ENCODE results near the gene ADCY7. TPM values are rescaled to one million over a fixed set of nuclear protein-coding genes. Genes with fewer than 3 reads are reported as not detected.

Gene ADCY7
- total and polyA plus RNA-seq, 9 donors, result 10.2 to 78.9 (median 36.4) TPM

- DNase-seq, result no peak
- 79 to 81% (median 80%) methylated on average over 8 of the region's 8 CpGs for WGBS, 3 donors
- Histone ChIP-seq H3K4me3 (no peak overlapping the region), H3K9me3 (no peaks in the 10 kb centered on the region), H3K4me1 (ENCODE audit: insufficient read depth) (no peaks in the 10 kb centered on the region), H3K27me3 (no peaks in the 10 kb centered on the region), H3K36me3 (no peaks in the 10 kb centered on the region), H3K27ac (no peak overlapping the region)
- intact Hi-C loops (cut with DNase I), result no loop called here
- TF ChIP-seq EP300 (IDR thresholded peaks at IDR 0.05) (no peak), CTCF (IDR thresholded peaks at IDR 0.05) (no peak), POLR2A (IDR thresholded peaks at IDR 0.05) (no peak)
These were observed 38.7 kb upstream of the ADCY7 start for GRCh38 chr16:50227665-50228064.

GRCh38 chr16:50228364-50228868, 37.9 kb upstream of the ADCY7 start:
- TF ChIP-seq POLR2A (IDR thresholded peaks at IDR 0.05) (no peak), CTCF (IDR thresholded peaks at IDR 0.05) (no peak), EP300 (IDR thresholded peaks at IDR 0.05) (no peak)
- Histone ChIP-seq H3K27me3 (no peaks in the 10 kb centered on the region), H3K4me3 (no peak overlapping the region), H3K36me3 (no peaks in the 10 kb centered on the region), H3K9me3 (no peaks in the 10 kb centered on the region), H3K27ac (no peak overlapping the region), H3K4me1 (ENCODE audit: insufficient read depth) (no peaks in the 10 kb centered on the region)
- 96 to 99% (median 97%) methylated on average over 5 of the region's 5 CpGs for WGBS, 3 donors
- intact Hi-C loops (cut with DNase I), result no loop called here
- DNase-seq, result no peak

- H3K4me3 ChIP-seq, result no peak overlapping the region
- DNase-seq, result no peak
- WGBS, 3 donors, result 91 to 94% (median 93%) methylated on average over 10 of the region's 10 CpGs
- no peaks in the 10 kb centered on the region for H3K27me3 ChIP-seq
- intact Hi-C loops (cut with DNase I), result no loop called here
- no peaks in the 10 kb centered on the region for H3K36me3 ChIP-seq
- no peak for TF ChIP-seq POLR2A (IDR thresholded peaks at IDR 0.05)
- no peak for TF ChIP-seq EP300 (IDR thresholded peaks at IDR 0.05)
- no peak for TF ChIP-seq CTCF (IDR thresholded peaks at IDR 0.05)
- no peaks in the 10 kb centered on the region for H3K4me1 ChIP-seq (ENCODE audit: insufficient read depth)
- no peak overlapping the region for H3K27ac ChIP-seq
- no peaks in the 10 kb centered on the region for H3K9me3 ChIP-seq
These were observed 37.1 kb upstream of the ADCY7 start for GRCh38 chr16:50229149-50229726.

GRCh38 chr16:50234771-50235556, 31.4 kb upstream of the ADCY7 start:
- intact Hi-C loops (cut with DNase I), result no loop called here
- no peaks in the 10 kb centered on the region for H3K4me1 ChIP-seq (ENCODE audit: insufficient read depth)
- H3K4me3 ChIP-seq, result no peak overlapping the region
- 42 to 60% (median 49%) methylated on average over 5 of the region's 5 CpGs for WGBS, 3 donors
- H3K36me3 ChIP-seq, result no peaks in the 10 kb centered on the region
- no peaks in the 10 kb centered on the region for H3K27me3 ChIP-seq
- no peaks in the 10 kb centered on the region for H3K9me3 ChIP-seq
- no peak for DNase-seq
- H3K27ac ChIP-seq, result no peak overlapping the region
- no peak for TF ChIP-seq CTCF (IDR thresholded peaks at IDR 0.05)

Data from ovary (tissue), 9 donors.